DND-41 (cell line): Measurements from ENCODE around the gene HRH1.

Experiments
- ATAC-seq: fragments of 200-7000 bp; cut with Tn5 transposase; 3 replicates; pipeline ENCODE4 v1.9.1; 2021; ENCODE audit warnings: low read depth; ENCODE audit not compliant: insufficient read depth
- DNase-seq: peaks from one replicate; pipeline ENCODE4 v3.0.0-alpha.2; 2020
- H2AFZ ChIP-seq: 2 replicates; pipeline ENCODE4 v1.6.0; 2012; ENCODE audit warnings: low read depth, low read length
- H3K27ac ChIP-seq: 2 replicates; pipeline ENCODE4 v1.5.1; 2012; ENCODE audit warnings: low read length, inconsistent platforms
- H3K27me3 ChIP-seq: fragments of 200-600 bp; sonication (generic); 2 replicates; pipeline ENCODE4 v1.6.0; 2012; ENCODE audit warnings: low read length, mild to moderate bottlenecking, inconsistent platforms; ENCODE audit not compliant: insufficient read depth, poor library complexity
- H3K36me3 ChIP-seq: 2 replicates; pipeline ENCODE4 v1.5.1; 2012; ENCODE audit warnings: low read length, inconsistent platforms; ENCODE audit not compliant: insufficient read depth
- H3K4me1 ChIP-seq: 2 replicates; pipeline ENCODE4 v1.5.1; 2012; ENCODE audit warnings: mild to moderate bottlenecking, low read length; ENCODE audit not compliant: insufficient read depth
- H3K4me2 ChIP-seq: 2 replicates; pipeline ENCODE4 v1.6.0; 2012; ENCODE audit warnings: mild to moderate bottlenecking, moderate library complexity, low read length, inconsistent platforms; ENCODE audit not compliant: insufficient read depth
- H3K4me3 ChIP-seq, 2 experiments: fragments of 200-600 bp in 1 of 2; shearing (Covaris generic) in 1 of 2; 2 replicates each; pipeline ENCODE4 v1.5.1; 2012 to 2016; ENCODE audit warnings: inconsistent platforms in 2 of 2, low read length in 2 of 2, mild to moderate bottlenecking in 2 of 2, low read depth in 1 of 2, moderate library complexity in 1 of 2
- H3K79me2 ChIP-seq: 2 replicates; pipeline ENCODE4 v1.6.0; 2012; ENCODE audit warnings: low read length, inconsistent platforms; ENCODE audit not compliant: insufficient read depth
- H3K9ac ChIP-seq: 2 replicates; pipeline ENCODE4 v1.6.0; 2012; ENCODE audit warnings: low read depth, mild to moderate bottlenecking, inconsistent platforms, low read length, moderate library complexity
- H3K9me3 ChIP-seq: 2 replicates; pipeline ENCODE4 v1.5.1; 2012; ENCODE audit warnings: low read length, moderate library complexity, mild to moderate bottlenecking, inconsistent platforms; ENCODE audit not compliant: insufficient read depth, severe bottlenecking
- H4K20me1 ChIP-seq: 2 replicates; pipeline ENCODE4 v1.6.0; 2012; ENCODE audit warnings: low read length; ENCODE audit not compliant: insufficient read depth
- EZH2 ChIP-seq: IDR thresholded peaks from 3 replicates; pipeline ENCODE4 v1.6.1; 2012; ENCODE audit warnings: borderline replicate concordance, low read depth, mild to moderate bottlenecking, moderate library complexity, low read length, inconsistent platforms; ENCODE audit not compliant: severe bottlenecking
- TF ChIP-seq, protein P1 (sequence below): IDR thresholded peaks from 2 replicates; pipeline ENCODE4 v1.5.1; 2012; ENCODE audit warnings: borderline replicate concordance, low read length, moderate library complexity, mild to moderate bottlenecking; ENCODE audit not compliant: poor library complexity, severe bottlenecking; ENCODE audit errors: extremely low read depth

HRH1 gene

DNA sequence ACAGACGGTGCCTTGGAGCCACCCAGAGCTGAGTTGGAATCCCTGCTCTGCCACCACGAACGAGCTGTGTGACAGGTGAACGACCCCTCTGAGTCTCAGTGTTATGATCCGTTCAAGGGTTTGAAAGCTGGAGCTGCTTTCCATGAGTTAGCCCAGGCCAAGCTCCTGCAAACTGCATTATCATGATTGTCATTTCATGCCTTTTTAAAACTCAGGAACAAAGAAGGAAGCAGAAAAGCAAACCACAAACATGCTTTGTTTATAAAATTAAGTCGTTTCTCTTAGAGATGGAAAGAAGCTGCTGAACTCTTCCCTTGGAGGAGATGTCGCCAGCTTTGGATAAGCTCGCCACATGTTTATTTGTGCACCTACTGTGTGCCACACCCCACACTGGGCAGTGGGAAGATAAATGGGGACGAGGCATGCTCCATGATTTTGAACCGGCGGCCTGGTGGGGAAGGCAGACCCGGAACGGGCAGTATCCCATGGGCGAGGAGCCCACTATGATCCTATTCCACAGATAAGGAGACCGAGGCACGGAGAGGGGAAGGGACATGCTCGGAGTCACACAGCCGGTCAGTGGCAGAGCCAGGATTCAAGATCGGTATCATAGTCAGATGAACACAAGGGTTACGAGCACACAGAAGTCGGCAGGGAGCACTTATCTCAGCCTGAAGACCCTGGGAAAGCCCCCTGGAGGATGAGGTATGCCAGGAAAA is 15.9 kb downstream of the HRH1 start:
- H3K79me2 ChIP-seq: no peaks in the 10 kb centered on the region
- no peaks in the 10 kb centered on the region for H3K9me3 ChIP-seq
- H3K4me3 ChIP-seq: no peak overlapping the region
- no peak overlapping the region for H2AFZ ChIP-seq
- H3K36me3 ChIP-seq: no peaks in the 10 kb centered on the region
- ATAC-seq: no peak
- no peaks in the 10 kb centered on the region for H4K20me1 ChIP-seq
- no peak overlapping the region for H3K27ac ChIP-seq
- H3K27me3 ChIP-seq: peaks cover 3% of the 10 kb centered on the region
- TF ChIP-seq, protein P1, sequence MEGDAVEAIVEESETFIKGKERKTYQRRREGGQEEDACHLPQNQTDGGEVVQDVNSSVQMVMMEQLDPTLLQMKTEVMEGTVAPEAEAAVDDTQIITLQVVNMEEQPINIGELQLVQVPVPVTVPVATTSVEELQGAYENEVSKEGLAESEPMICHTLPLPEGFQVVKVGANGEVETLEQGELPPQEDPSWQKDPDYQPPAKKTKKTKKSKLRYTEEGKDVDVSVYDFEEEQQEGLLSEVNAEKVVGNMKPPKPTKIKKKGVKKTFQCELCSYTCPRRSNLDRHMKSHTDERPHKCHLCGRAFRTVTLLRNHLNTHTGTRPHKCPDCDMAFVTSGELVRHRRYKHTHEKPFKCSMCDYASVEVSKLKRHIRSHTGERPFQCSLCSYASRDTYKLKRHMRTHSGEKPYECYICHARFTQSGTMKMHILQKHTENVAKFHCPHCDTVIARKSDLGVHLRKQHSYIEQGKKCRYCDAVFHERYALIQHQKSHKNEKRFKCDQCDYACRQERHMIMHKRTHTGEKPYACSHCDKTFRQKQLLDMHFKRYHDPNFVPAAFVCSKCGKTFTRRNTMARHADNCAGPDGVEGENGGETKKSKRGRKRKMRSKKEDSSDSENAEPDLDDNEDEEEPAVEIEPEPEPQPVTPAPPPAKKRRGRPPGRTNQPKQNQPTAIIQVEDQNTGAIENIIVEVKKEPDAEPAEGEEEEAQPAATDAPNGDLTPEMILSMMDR: no peak
- TF ChIP-seq EZH2: no peak
- DNase-seq: no peak
- no peaks in the 10 kb centered on the region for H3K4me1 ChIP-seq
- no peak overlapping the region for H3K4me2 ChIP-seq
- no peak overlapping the region for H3K9ac ChIP-seq

DNA sequence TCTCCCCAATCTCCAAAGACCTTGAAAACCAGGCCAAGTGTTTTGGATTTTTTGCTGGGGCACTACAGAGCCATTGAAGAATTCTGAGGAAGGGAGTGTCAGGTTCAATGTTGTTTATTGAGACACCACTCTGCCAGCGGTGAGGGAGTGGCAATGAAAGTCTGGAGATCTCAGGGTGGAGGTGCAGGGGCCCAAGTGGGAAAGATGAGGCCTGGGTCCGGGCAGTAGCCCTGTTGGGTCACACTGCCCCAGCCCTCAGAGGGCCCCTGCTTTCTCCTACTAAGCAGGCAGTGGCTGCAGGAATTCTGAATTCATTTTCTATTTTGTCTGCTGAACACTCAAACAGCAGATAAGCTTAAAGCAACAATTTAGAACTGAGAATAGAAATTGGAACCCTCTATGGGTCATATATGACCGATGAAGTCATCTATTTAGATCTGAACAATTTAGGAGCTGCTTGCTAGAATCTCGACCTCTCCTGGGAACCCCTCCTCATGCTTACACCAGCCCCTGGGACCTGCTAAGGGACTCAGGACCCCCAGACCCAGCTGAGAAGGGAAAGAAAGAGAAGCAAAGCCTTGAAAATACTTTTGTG is 17.9 kb downstream of the HRH1 start:
- no peak overlapping the region for H3K9ac ChIP-seq
- no peaks in the 10 kb centered on the region for H3K4me1 ChIP-seq
- H4K20me1 ChIP-seq: no peaks in the 10 kb centered on the region
- H3K79me2 ChIP-seq: no peaks in the 10 kb centered on the region
- no peaks in the 10 kb centered on the region for H3K9me3 ChIP-seq
- H3K36me3 ChIP-seq: no peaks in the 10 kb centered on the region
- no peak overlapping the region for H3K4me2 ChIP-seq
- TF ChIP-seq EZH2: no peak
- TF ChIP-seq, protein P1: no peak
- ATAC-seq: no peak
- no peak for DNase-seq
- peaks cover 3% of the 10 kb centered on the region for H3K27me3 ChIP-seq
- H2AFZ ChIP-seq: no peak overlapping the region
- no peak overlapping the region for H3K27ac ChIP-seq
- no peak overlapping the region for H3K4me3 ChIP-seq

DNA sequence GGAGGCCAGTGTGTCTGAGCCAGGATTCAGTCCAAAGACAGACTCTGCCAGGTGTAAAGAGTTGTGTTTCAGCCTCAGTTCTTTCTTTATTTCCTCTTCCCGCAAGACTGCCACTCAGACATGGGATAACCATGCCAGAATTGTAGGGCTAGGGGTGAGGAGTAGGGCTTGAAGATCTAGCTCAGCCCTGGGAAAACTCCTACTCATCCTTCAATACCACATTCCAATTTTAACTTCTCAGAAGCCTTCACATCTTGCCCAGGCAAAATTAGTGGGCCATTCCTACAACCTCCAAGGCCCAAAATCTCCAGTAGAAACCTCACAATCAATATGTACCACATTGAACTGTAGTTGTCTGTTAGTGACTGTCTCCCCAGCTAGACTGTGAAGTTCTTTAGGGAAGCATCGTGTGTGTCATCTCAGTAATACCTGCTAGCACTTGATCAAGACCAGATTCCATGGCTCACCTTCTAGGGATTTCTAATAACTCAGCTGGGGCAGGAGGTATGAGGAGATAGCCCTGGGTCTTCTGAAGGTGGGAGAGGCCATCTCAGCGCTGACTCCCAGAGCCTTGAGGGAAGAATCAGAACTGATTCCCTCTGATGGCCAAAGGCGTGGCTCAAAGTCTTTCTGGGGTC is 19.7 kb downstream of the HRH1 start:
- H3K9me3 ChIP-seq: no peaks in the 10 kb centered on the region
- ATAC-seq: no peak
- no peaks in the 10 kb centered on the region for H4K20me1 ChIP-seq
- H3K4me1 ChIP-seq: no peaks in the 10 kb centered on the region
- TF ChIP-seq, protein P1: no peak
- no peak for TF ChIP-seq EZH2
- no peaks in the 10 kb centered on the region for H3K36me3 ChIP-seq
- H3K4me2 ChIP-seq: no peak overlapping the region
- H3K27ac ChIP-seq: no peak overlapping the region
- peaks cover 3% of the 10 kb centered on the region for H3K27me3 ChIP-seq
- H3K9ac ChIP-seq: no peak overlapping the region
- H3K79me2 ChIP-seq: no peaks in the 10 kb centered on the region
- DNase-seq: no peak
- no peak overlapping the region for H3K4me3 ChIP-seq
- no peak overlapping the region for H2AFZ ChIP-seq
